Measurements from ENCODE around the gene KLHL29. TPM values are rescaled to one million over a fixed set of nuclear protein-coding genes. Genes with fewer than 3 reads are reported as not detected.

KLHL29 gene
- total RNA-seq, 1 donor from 2014 or later: 5.0 TPM

DNA sequence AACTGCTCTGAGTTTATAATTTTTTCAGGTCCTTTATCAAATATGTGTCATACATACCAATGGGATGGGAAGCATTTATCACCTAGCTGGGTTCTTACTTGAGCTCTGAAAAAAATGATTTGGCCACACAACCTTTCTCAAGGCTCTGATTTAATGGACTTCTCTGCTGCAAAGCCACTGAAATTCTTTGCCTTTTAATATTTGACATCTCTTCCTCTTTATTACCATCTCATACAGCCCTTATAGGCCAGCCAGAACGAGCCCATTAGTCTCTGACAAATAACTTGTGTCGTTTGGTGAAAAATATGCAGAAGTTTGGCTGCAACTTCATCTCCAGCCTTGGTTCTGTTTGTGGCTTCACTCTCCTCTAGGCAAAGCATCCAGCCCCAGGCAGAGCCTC lies 292.9 kb downstream of the KLHL29 start:
- FAIRE-seq: no peak

DNA sequence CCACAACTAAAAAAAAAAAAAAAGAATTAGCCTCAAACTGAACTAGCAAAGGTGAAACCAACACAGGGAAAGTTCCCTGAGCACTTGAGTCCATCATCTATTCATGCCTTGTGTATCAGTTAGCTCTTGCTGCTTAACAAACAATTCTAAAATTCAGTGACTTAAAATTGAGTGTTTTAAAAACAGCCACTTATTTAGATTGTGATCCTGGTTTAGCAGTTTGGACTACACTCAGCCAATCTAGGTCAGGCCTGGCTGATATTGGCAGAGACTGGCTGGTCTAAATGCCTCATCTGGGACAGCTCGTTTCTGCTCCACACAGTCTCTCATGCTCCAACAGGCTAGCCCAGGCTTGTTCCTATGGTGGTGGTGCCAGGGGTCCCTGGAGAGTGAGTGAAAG lies 294.1 kb downstream of the KLHL29 start:
- DNase-seq (ENCODE audit: low read depth) (no peak), FAIRE-seq (no peak)
- no peaks in the 10 kb centered on the region for H3K27me3 ChIP-seq (ENCODE audit: control insufficient read depth, insufficient read depth, low read length)
- TF ChIP-seq, protein P1, sequence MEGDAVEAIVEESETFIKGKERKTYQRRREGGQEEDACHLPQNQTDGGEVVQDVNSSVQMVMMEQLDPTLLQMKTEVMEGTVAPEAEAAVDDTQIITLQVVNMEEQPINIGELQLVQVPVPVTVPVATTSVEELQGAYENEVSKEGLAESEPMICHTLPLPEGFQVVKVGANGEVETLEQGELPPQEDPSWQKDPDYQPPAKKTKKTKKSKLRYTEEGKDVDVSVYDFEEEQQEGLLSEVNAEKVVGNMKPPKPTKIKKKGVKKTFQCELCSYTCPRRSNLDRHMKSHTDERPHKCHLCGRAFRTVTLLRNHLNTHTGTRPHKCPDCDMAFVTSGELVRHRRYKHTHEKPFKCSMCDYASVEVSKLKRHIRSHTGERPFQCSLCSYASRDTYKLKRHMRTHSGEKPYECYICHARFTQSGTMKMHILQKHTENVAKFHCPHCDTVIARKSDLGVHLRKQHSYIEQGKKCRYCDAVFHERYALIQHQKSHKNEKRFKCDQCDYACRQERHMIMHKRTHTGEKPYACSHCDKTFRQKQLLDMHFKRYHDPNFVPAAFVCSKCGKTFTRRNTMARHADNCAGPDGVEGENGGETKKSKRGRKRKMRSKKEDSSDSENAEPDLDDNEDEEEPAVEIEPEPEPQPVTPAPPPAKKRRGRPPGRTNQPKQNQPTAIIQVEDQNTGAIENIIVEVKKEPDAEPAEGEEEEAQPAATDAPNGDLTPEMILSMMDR (IDR thresholded peaks at IDR 0.05; ENCODE audit: insufficient read depth, low read length, severe bottlenecking): no peak
- H3K4me3 ChIP-seq (ENCODE audit: low read depth, low read length): no peak overlapping the region
- no peaks in the 10 kb centered on the region for H3K36me3 ChIP-seq (ENCODE audit: control insufficient read depth, insufficient read depth, low read length)

More for the DNA sequence above, 292.9 kb downstream of the KLHL29 start:
- DNase-seq (ENCODE audit: low read depth): no peak
- no peaks in the 10 kb centered on the region for H3K27me3 ChIP-seq (ENCODE audit: control insufficient read depth, insufficient read depth, low read length)
- TF ChIP-seq, protein P1 (IDR thresholded peaks at IDR 0.05; ENCODE audit: insufficient read depth, low read length, severe bottlenecking): no peak
- no peaks in the 10 kb centered on the region for H3K36me3 ChIP-seq (ENCODE audit: control insufficient read depth, insufficient read depth, low read length)
- H3K4me3 ChIP-seq (ENCODE audit: low read depth, low read length): no peak overlapping the region

DNA sequence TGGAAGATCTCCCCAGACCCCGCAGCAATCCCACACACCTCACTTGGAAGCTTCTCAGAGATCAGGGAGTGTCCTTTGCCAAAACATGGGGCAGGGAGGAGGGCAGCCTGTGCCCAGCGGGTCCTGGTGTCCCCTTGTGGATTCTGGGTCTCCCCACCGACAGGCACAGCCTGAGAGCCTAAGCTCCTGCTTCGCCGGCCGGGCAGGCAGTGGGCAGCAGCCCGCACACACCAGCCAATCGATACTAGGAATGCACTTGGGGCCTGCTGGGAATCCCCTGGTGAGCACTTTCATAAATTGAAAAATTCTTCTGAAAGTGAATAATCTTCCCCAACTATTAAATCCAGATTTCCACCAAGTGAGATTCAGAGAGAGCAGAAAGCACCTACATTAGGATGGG lies 296.0 kb downstream of the KLHL29 start:
- FAIRE-seq (no peak), DNase-seq (ENCODE audit: low read depth) (no peak)
- TF ChIP-seq, protein P1 (IDR thresholded peaks at IDR 0.05; ENCODE audit: insufficient read depth, low read length, severe bottlenecking): no peak
- no peaks in the 10 kb centered on the region for H3K36me3 ChIP-seq (ENCODE audit: control insufficient read depth, insufficient read depth, low read length)
- H3K4me3 ChIP-seq (ENCODE audit: low read depth, low read length): no peak overlapping the region
- H3K27me3 ChIP-seq (ENCODE audit: control insufficient read depth, insufficient read depth, low read length): no peaks in the 10 kb centered on the region

DNA sequence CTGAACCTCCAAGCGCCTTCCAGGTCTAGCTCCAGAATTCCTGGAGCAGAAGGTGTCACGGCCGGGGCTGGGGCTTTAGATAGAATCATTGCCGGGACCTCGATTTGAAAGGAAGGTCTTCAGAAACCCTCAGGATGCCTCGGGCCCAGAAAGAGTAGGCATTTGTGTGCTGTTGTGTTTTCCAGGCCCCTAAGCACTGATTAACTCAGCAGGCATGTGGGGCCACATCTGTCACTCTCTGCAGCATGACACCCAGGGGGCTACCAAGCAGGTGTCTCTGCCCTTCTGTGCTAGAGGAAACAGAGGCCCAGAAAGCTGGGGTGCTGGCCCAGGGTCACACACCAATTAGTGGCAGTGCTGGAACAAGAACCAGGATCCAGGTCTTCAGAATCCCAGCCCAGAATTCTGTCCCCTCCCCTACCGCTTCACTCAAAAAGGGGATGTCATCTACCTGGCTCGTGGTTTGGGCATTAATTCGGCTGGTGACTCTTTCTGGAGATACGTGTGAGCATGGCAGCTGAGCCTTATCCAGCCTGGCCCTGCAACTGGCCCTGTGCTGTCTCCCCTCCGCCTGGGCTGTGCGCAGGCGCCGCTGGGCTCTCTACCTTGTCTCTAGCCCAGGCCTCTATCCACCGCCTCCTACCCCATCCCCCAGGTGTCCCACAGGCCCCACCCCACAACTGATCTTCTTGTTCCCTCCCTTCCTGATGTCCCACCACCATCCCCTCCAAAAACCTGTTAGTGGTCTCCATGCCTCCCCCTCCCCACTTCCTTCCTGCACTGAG lies 296.6 kb downstream of the KLHL29 start:
- DNase-seq (ENCODE audit: low read depth) (no peak), FAIRE-seq (no peak)
- H3K36me3 ChIP-seq (ENCODE audit: control insufficient read depth, insufficient read depth, low read length): no peaks in the 10 kb centered on the region
- TF ChIP-seq, protein P1 (IDR thresholded peaks at IDR 0.05; ENCODE audit: insufficient read depth, low read length, severe bottlenecking): no peak
- H3K27me3 ChIP-seq (ENCODE audit: control insufficient read depth, insufficient read depth, low read length): no peaks in the 10 kb centered on the region
- no peak overlapping the region for H3K4me3 ChIP-seq (ENCODE audit: low read depth, low read length)

DNA sequence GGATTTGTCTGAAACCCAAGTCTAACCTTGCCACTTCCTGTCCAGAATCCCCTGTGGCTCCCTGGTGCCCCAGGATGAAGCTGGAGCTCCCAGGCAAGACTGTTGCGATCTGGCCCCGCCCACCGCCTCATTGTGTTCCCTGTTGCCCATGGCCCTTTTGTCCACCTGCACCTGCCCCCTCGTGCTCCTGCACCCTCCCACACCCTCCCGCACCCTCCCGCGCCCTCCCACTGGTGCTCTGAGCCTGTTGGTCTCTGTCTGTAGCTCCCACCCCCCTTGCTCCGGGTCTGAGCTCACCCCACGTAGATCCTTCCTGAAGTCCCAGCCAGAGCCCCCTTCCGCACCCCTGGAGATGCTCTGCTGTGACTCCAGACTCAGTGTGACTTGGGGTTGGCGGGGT lies 297.5 kb downstream of the KLHL29 start:
- TF ChIP-seq, protein P1 (IDR thresholded peaks at IDR 0.05; ENCODE audit: insufficient read depth, low read length, severe bottlenecking): no peak
- no peak for DNase-seq (ENCODE audit: low read depth)
- Histone ChIP-seq H3K27me3 (ENCODE audit: control insufficient read depth, insufficient read depth, low read length) (no peaks in the 10 kb centered on the region), H3K4me3 (ENCODE audit: low read depth, low read length) (no peak overlapping the region), H3K36me3 (ENCODE audit: control insufficient read depth, insufficient read depth, low read length) (no peaks in the 10 kb centered on the region)
- FAIRE-seq: no peak

DNA sequence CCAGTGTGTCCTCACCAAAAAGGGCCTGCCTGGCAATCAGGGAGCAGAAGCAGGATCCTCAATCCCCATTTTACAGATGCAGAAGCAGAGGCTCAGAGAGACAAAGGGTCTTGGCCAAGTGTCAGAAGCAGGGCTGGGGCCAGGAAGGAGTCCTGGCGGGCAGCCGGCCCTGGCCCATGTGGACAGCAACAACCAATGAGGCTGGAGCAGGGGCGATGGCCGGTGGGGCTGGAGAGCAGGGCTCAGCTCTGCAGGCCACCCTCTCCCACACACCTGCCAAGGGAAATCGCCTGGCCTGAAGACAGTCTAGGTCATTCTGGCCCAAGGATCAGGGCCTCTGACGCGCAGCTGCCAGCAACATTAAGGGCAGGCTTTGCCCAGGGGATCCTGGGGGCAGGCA lies 298.0 kb downstream of the KLHL29 start:
- no peak for DNase-seq (ENCODE audit: low read depth)
- Histone ChIP-seq H3K36me3 (ENCODE audit: control insufficient read depth, insufficient read depth, low read length) (no peaks in the 10 kb centered on the region), H3K4me3 (ENCODE audit: low read depth, low read length) (no peak overlapping the region), H3K27me3 (ENCODE audit: control insufficient read depth, insufficient read depth, low read length) (no peaks in the 10 kb centered on the region)
- no peak for FAIRE-seq
- TF ChIP-seq, protein P1 (IDR thresholded peaks at IDR 0.05; ENCODE audit: insufficient read depth, low read length, severe bottlenecking): no peak
